H1 (cell line): ENCODE measurements around the gene CAT. TPM values are rescaled to one million over a fixed set of nuclear protein-coding genes. Genes with fewer than 3 reads are reported as not detected.

ENCODE experiments used
- CTCF ChIA-PET: fragments of 300-600 bp; sonication (Branson Sonifier 250); formaldehyde crosslinking; loops from one replicate; lab custom pipeline; 2021; ENCODE audit not compliant: partially characterized antibody; lab: Charles Lee
- POLR2A ChIA-PET: fragments of 300-600 bp; sonication (Branson Sonifier 250); formaldehyde crosslinking; loops from one replicate; lab custom pipeline; 2021; ENCODE audit warnings: inconsistent platforms; ENCODE audit not compliant: partially characterized antibody; lab: Charles Lee
- DNase-seq, 2 experiments: peaks; one replicate each; pipeline versions ENCODE4 v3.0.0 to v3.0.0-alpha.2; 2010 to 2022; ENCODE audit warnings: low spot score in 2 of 2, low read depth in 1 of 2, mixed read lengths in 1 of 2
- FAIRE-seq: peaks from 2 replicates; lab custom pipeline; 2011; peaks lifted over from hg19 to GRCh38; lab: Jason Lieb, UNC
- H2AFZ ChIP-seq: 2 replicates; pipeline ENCODE4 v1.8.1; 2012; ENCODE audit warnings: low read length, inconsistent platforms
- H2AK5ac ChIP-seq: 2 replicates; pipeline ENCODE4 v1.6.1; 2013; ENCODE audit warnings: low read depth, low read length
- H2BK120ac ChIP-seq: replicated peaks from 2 replicates; pipeline ENCODE3; 2013; ENCODE audit warnings: low read depth, low read length, inconsistent platforms
- H2BK12ac ChIP-seq: 2 replicates; pipeline ENCODE4 v1.6.1; 2013; ENCODE audit warnings: low read depth, low read length
- H2BK15ac ChIP-seq: 2 replicates; pipeline ENCODE4 v1.6.1; 2013; ENCODE audit warnings: low read length
- H2BK20ac ChIP-seq: 2 replicates; pipeline ENCODE4 v1.6.1; 2013; ENCODE audit warnings: low read length
- H2BK5ac ChIP-seq: 2 replicates; pipeline ENCODE4 v1.6.1; 2013; ENCODE audit warnings: low read depth, low read length
- H3K14ac ChIP-seq: 2 replicates; pipeline ENCODE4 v1.6.1; 2013; ENCODE audit warnings: inconsistent platforms; ENCODE audit not compliant: insufficient read length
- H3K18ac ChIP-seq: 2 replicates; pipeline ENCODE4 v1.6.1; 2013; ENCODE audit warnings: low read length; ENCODE audit errors: extremely low read depth
- H3K23ac ChIP-seq: 2 replicates; pipeline ENCODE4 v1.6.1; 2013; ENCODE audit warnings: inconsistent platforms; ENCODE audit not compliant: insufficient read length
- H3K23me2 ChIP-seq: 2 replicates; pipeline ENCODE4 v1.6.1; 2013; ENCODE audit warnings: low read depth, low read length
- H3K27ac ChIP-seq: 2 replicates; pipeline ENCODE4 v1.6.1; 2011; ENCODE audit warnings: low read depth, low read length, inconsistent platforms
- H3K27me3 ChIP-seq, 4 experiments: replicated peaks in 1 of 4; 1 replicate in 1 of 4; 2 replicates in 3 of 4; pipeline versions ENCODE4 v1.6.1 to v1.8.1; 2011 to 2013; ENCODE audit warnings: low read length in 3 of 4, mild to moderate bottlenecking in 3 of 4, inconsistent platforms in 2 of 4, mixed read lengths in 2 of 4, moderate library complexity in 1 of 4; ENCODE audit not compliant: control insufficient read depth in 3 of 4, insufficient read depth in 3 of 4; ENCODE audit errors: extremely low read depth in 1 of 4
- H3K36me3 ChIP-seq, 4 experiments: 2 replicates each; pipeline versions ENCODE4 v1.6.1 to v1.8.1; 2011 to 2013; ENCODE audit warnings: mild to moderate bottlenecking in 4 of 4, low read length in 3 of 4, moderate library complexity in 2 of 4, control low read depth in 1 of 4, inconsistent platforms in 1 of 4; ENCODE audit not compliant: insufficient read depth in 4 of 4, control insufficient read depth in 2 of 4
- H3K4ac ChIP-seq: replicated peaks from 2 replicates; pipeline ENCODE3; 2013; ENCODE audit warnings: low read length, low read depth, mixed read lengths, inconsistent platforms; ENCODE audit not compliant: insufficient read length
- H3K4me1 ChIP-seq, 4 experiments: replicated peaks in 1 of 4; 1 replicate in 1 of 4; 2 replicates in 3 of 4; pipeline versions ENCODE4 v1.6.1 to v1.8.1; 2011 to 2013; ENCODE audit warnings: low read length in 3 of 4, inconsistent platforms in 2 of 4, mixed read lengths in 1 of 4; ENCODE audit not compliant: insufficient read depth in 4 of 4, control insufficient read depth in 3 of 4
- H3K4me2 ChIP-seq, 2 experiments: 2 replicates each; pipeline versions ENCODE4 v1.6.1 to v1.8.1; 2011 to 2013; ENCODE audit warnings: low read depth in 2 of 2, low read length in 2 of 2, control low read depth in 1 of 2, inconsistent platforms in 1 of 2, mild to moderate bottlenecking in 1 of 2; ENCODE audit not compliant: insufficient read depth in 1 of 2
- H3K4me3 ChIP-seq, 4 experiments: fragments of 200-600, 300-600 bp in 1 of 4; sonication (generic), shearing (Covaris generic), sonication (Bioruptor Twin) in 1 of 4; 2 replicates each; pipeline versions ENCODE4 v1.5.1 to v1.8.1; 2011 to 2016; ENCODE audit warnings: low read length in 4 of 4, low read depth in 3 of 4, control low read depth in 2 of 4, inconsistent platforms in 2 of 4, mild to moderate bottlenecking in 2 of 4, mixed read lengths in 1 of 4, moderate library complexity in 1 of 4; ENCODE audit not compliant: insufficient read depth in 2 of 4; ENCODE audit errors: extremely low read depth in 1 of 4
- H3K56ac ChIP-seq: replicated peaks from 2 replicates; pipeline ENCODE3; 2013; ENCODE audit warnings: low read depth, mild to moderate bottlenecking, mixed read lengths, low read length, inconsistent platforms; ENCODE audit not compliant: insufficient read length
- H3K79me1 ChIP-seq: 2 replicates; pipeline ENCODE4 v1.6.1; 2013; ENCODE audit warnings: low read depth, low read length, control low read depth
- H3K79me2 ChIP-seq, 2 experiments: 2 replicates each; pipeline versions ENCODE4 v1.6.1 to v1.8.1; 2012 to 2013; ENCODE audit warnings: low read length in 2 of 2, mild to moderate bottlenecking in 2 of 2, inconsistent platforms in 1 of 2; ENCODE audit not compliant: insufficient read depth in 2 of 2, control insufficient read depth in 1 of 2
- H3K9ac ChIP-seq, 4 experiments: replicated peaks in 1 of 4; 1 replicate in 1 of 4; 2 replicates in 3 of 4; pipeline versions ENCODE4 v1.6.1 to v1.8.1; 2011 to 2013; ENCODE audit warnings: low read depth in 3 of 4, low read length in 3 of 4, control low read depth in 2 of 4, mild to moderate bottlenecking in 2 of 4, moderate library complexity in 2 of 4, inconsistent platforms in 1 of 4; ENCODE audit errors: extremely low read depth in 1 of 4
- H3K9me3 ChIP-seq, 2 experiments: 2 replicates each; pipeline versions ENCODE4 v1.6.1 to v1.8.1; 2012 to 2013; ENCODE audit warnings: mild to moderate bottlenecking in 2 of 2, moderate library complexity in 2 of 2, control low read depth in 1 of 2, inconsistent platforms in 1 of 2, low read depth in 1 of 2, low read length in 1 of 2, mixed read lengths in 1 of 2; ENCODE audit not compliant: insufficient read depth in 2 of 2
- H4K20me1 ChIP-seq, 2 experiments: replicated peaks in 1 of 2; 2 replicates each; pipeline versions ENCODE3 to v1.8.1; 2011 to 2013; ENCODE audit warnings: inconsistent platforms in 2 of 2, low read length in 2 of 2, mild to moderate bottlenecking in 1 of 2; ENCODE audit not compliant: insufficient read depth in 2 of 2, control insufficient read depth in 1 of 2
- H4K5ac ChIP-seq: 2 replicates; pipeline ENCODE4 v1.6.1; 2013; ENCODE audit warnings: low read length, low read depth, mixed read lengths, inconsistent platforms; ENCODE audit not compliant: insufficient read length
- H4K8ac ChIP-seq: 2 replicates; pipeline ENCODE4 v1.8.0; 2013; ENCODE audit warnings: mild to moderate bottlenecking, moderate library complexity, low read length, inconsistent platforms; ENCODE audit not compliant: insufficient read depth; ENCODE audit errors: extremely low read depth
- H4K91ac ChIP-seq: replicated peaks from 2 replicates; pipeline ENCODE3; 2013; ENCODE audit warnings: low read length, mixed read lengths, inconsistent platforms; ENCODE audit not compliant: insufficient read length
- CBX8 ChIP-seq: fragments of 300-800, 300-1000 bp; sonication (generic); IDR thresholded peaks from 2 replicates; pipeline ENCODE4 v1.7.1; 2016; ENCODE audit warnings: low read depth, low read length, borderline replicate concordance
- TBP ChIP-seq: IDR thresholded peaks from 2 replicates; pipeline ENCODE4 v1.6.1; 2011; ENCODE audit warnings: low read depth, low read length, improper control_type of control experiment
- TCF12 ChIP-seq: IDR thresholded peaks from 2 replicates; pipeline ENCODE4 v1.6.1; 2011; ENCODE audit warnings: low read depth, mild to moderate bottlenecking, low read length
- WGBS, 2 experiments: shearing (Covaris generic) in 1 of 2; methylation state at CpG; one replicate each; pipeline versions ENCODE4 v1.1.6 to v1.1.7; 2013 to 2015; ENCODE audit warnings: low lambda C conversion rate in 2 of 2, mixed read lengths in 2 of 2, inconsistent platforms in 1 of 2, low coverage in 1 of 2, missing lambda C conversion rate in 1 of 2; ENCODE audit not compliant: insufficient replicate concordance in 2 of 2, insufficient coverage in 1 of 2, insufficient read length in 1 of 2; ENCODE audit errors: extremely low coverage in 1 of 2, missing lambda C conversion rate in 1 of 2; 5-methylcytosine and 5-hydroxymethylcytosine counted together
- polyA plus RNA-seq, 7 experiments: library from polyadenylated mRNA; depleted of rRNA in 3 of 7; stranded (reverse) in 5 of 7; unstranded in 2 of 7; fragments of >200 nt in 5 of 7; fragments of 200-250 nt in 2 of 7; gene quantifications; 1 replicate in 5 of 7; 2 replicates in 1 of 7; 4 replicates in 1 of 7; pipeline versions ENCODE4 v1.2.1 to v1.2.3, GENCODE V29; 2011 to 2013; ENCODE audit warnings: missing spikeins in 2 of 7, mixed read lengths in 2 of 7
- total RNA-seq: library from RNA; stranded (reverse); fragmentation: NEBNext Ultra II Directional; extraction: Animal tissue kit (Norgen Biotek cat#: 25700); gene quantifications from 2 replicates; pipeline ENCODE4 v1.2.1, GENCODE V29; 2021

Gene CAT
- total and polyA plus RNA-seq, 2 of the 8 experiments (the other 6 are each of a cell fraction or from before 2014, with no cell fraction given): 9.6 to 15.0 TPM

GRCh38 chr11:34475656-34476055 is 36.9 kb downstream of the CAT start:
- H3K23me2 ChIP-seq: no peaks in the 10 kb centered on the region
- WGBS, 2 experiments: 81% methylated on average over 2 of the region's 3 CpGs; no CpG with 5 or more reads in 1 of the 2 experiments
- H4K8ac ChIP-seq: no peak overlapping the region
- H3K9me3 ChIP-seq: no peaks in the 10 kb centered on the region
- no peak overlapping the region for H3K18ac ChIP-seq
- no peak overlapping the region for H2AK5ac ChIP-seq
- H3K79me1 ChIP-seq: no peaks in the 10 kb centered on the region
- H2AFZ ChIP-seq: no peak overlapping the region
- no peaks in the 10 kb centered on the region for H3K27me3 ChIP-seq
- H2BK15ac ChIP-seq: no peak overlapping the region
- DNase-seq: no peak
- no peaks in the 10 kb centered on the region for H3K79me2 ChIP-seq
- no peak overlapping the region for H3K4ac ChIP-seq
- ChIA-PET CTCF (interaction anchor here (1.6 kb wide), 1 partner anchor 17 kb away, joined by 8 read pairs; no protein-coding TSS in a partner anchor), POLR2A (interaction anchor here (0.7 kb wide), 1 partner anchor 13 kb away, joined by 3 read pairs; no protein-coding TSS in a partner anchor)
- H3K23ac ChIP-seq: no peak overlapping the region
- no peak for TF ChIP-seq TBP
- TF ChIP-seq TCF12: no peak
- no peak for TF ChIP-seq CBX8
- no peak overlapping the region for H3K56ac ChIP-seq
- no peak overlapping the region for H3K4me2 ChIP-seq
- no peak overlapping the region for H2BK5ac ChIP-seq
- no peak overlapping the region for H3K4me3 ChIP-seq
- H3K4me1 ChIP-seq: no peaks in the 10 kb centered on the region
- H4K20me1 ChIP-seq: no peaks in the 10 kb centered on the region
- no peak overlapping the region for H3K27ac ChIP-seq
- no peak for FAIRE-seq
- no peak overlapping the region for H3K14ac ChIP-seq
- no peak overlapping the region for H2BK20ac ChIP-seq
- H4K5ac ChIP-seq: no peak overlapping the region
- no peak overlapping the region for H4K91ac ChIP-seq
- H2BK120ac ChIP-seq: no peak overlapping the region
- H3K36me3 ChIP-seq: peaks cover 0 to 3% (median 0%) of the 10 kb centered on the region in 4 experiments; a peak in 2 of 8 replicates
- H2BK12ac ChIP-seq: no peak overlapping the region
- H3K9ac ChIP-seq: no peak overlapping the region
